ENCODE results near the gene RIMBP2.

- no peak for TF ChIP-seq EP300 (IDR thresholded peaks at IDR 0.05; ENCODE audit: borderline replicate concordance in 1 of 2, low read depth in 1 of 2, low read length in 1 of 2)
- TF ChIP-seq TEAD4 (IDR thresholded peaks at IDR 0.05; ENCODE audit: borderline replicate concordance, insufficient read depth): no peak
- no peak for TF ChIP-seq PBX3 (IDR thresholded peaks at IDR 0.05)
- no peak for TF ChIP-seq CTCF (IDR thresholded peaks at IDR 0.05)
- TF ChIP-seq MXI1 (IDR thresholded peaks at IDR 0.05; ENCODE audit: low read depth, low read length): no peak
- TF ChIP-seq MAX (IDR thresholded peaks at IDR 0.05; ENCODE audit: low read depth): no peak
- TF ChIP-seq EZH2phosphoT487 (IDR thresholded peaks at IDR 0.05; ENCODE audit: borderline replicate concordance, low read depth): no peak
- no peak for TF ChIP-seq REST (IDR thresholded peaks at IDR 0.05; ENCODE audit: low read depth, low read length)
- no peak for TF ChIP-seq JUND (IDR thresholded peaks at IDR 0.05)
- no peak for TF ChIP-seq NRF1 (IDR thresholded peaks at IDR 0.05; ENCODE audit: low read depth, low read length)
- TF ChIP-seq TCF12 (IDR thresholded peaks at IDR 0.05): no peak
Observed at GRCh38 chr12:130745921-130746320, 29.8 kb upstream of the RIMBP2 start.

Data from SK-N-SH (cell line).